A549 (cell line): ENCODE measurements around the gene CIAO2B. TPM values are rescaled to one million over a fixed set of nuclear protein-coding genes. Genes with fewer than 3 reads are reported as not detected.
A peak's percentile ranks its signal among the peaks of the same experiment; 100 is the strongest.

Source experiments
- ATAC-seq, 2 experiments: fragments of 200-7000 bp in 1 of 2; fragments of >200 bp in 1 of 2; cut with Nextera tagmentation in 1 of 2; cut with Tn5 transposase in 1 of 2; 3 replicates each; pipeline versions ENCODE4 v1.8.0 to v1.9.1; 2018 to 2020; ENCODE audit warnings: mild to moderate bottlenecking in 1 of 2, moderate library complexity in 1 of 2
- CTCF ChIA-PET: fragments of 300-600 bp; sonication (Branson Sonifier 250); formaldehyde crosslinking; extraction: SDS; loops from one replicate; lab custom pipeline; 2021; ENCODE audit warnings: antibody characterized with exemption, inconsistent platforms; lab: Yijun Ruan, JAX
- POLR2A ChIA-PET: fragments of 350-600 bp; formaldehyde crosslinking; extraction: SDS; loops from one replicate; lab custom pipeline; 2021; ENCODE audit warnings: antibody characterized with exemption, inconsistent platforms; lab: Yijun Ruan, JAX
- DNase-seq, 2 experiments: peaks; one replicate each; pipeline versions ENCODE4 v3.0.0 to v3.0.0-alpha.2; 2011 to 2016; ENCODE audit warnings: low read depth in 1 of 2, low spot score in 1 of 2
- FAIRE-seq: peaks from 2 replicates; lab custom pipeline; 2011; peaks lifted over from hg19 to GRCh38; lab: Jason Lieb, UNC
- H3K27ac ChIP-seq, 2 experiments: fragments of >200 bp; sonication (Bioruptor Twin); formaldehyde crosslinking; 3 replicates each; pipeline ENCODE4 v1.5.1; 2016 to 2017
- H3K4me1 ChIP-seq: fragments of >200 bp; sonication (Bioruptor Twin); formaldehyde crosslinking; 3 replicates; pipeline ENCODE4 v1.6.1; 2016
- H3K4me2 ChIP-seq: fragments of >200 bp; sonication (Bioruptor Twin); formaldehyde crosslinking; 3 replicates; pipeline ENCODE4 v1.6.1; 2016
- H3K4me3 ChIP-seq: fragments of >200 bp; sonication (Bioruptor Twin); formaldehyde crosslinking; 3 replicates; pipeline ENCODE4 v1.5.1; 2016
- H3K9me3 ChIP-seq: fragments of >200 bp; sonication (Bioruptor Twin); formaldehyde crosslinking; 3 replicates; pipeline ENCODE4 v1.6.1; 2016
- BHLHE40 ChIP-seq: IDR thresholded peaks from 2 replicates; pipeline ENCODE4 v1.6.1; 2012; ENCODE audit warnings: low read depth, low read length, inconsistent platforms
- CBX2 ChIP-seq: fragments of 200-600 bp; sonication (generic); IDR thresholded peaks from 2 replicates; pipeline ENCODE4 v1.6.1; 2016; ENCODE audit warnings: low read depth, mild to moderate bottlenecking, borderline replicate concordance
- CHD4 ChIP-seq: fragments of 200-600 bp; sonication (generic); IDR thresholded peaks from 2 replicates; pipeline ENCODE4 v1.6.1; 2016; ENCODE audit warnings: antibody characterized with exemption, mild to moderate bottlenecking, borderline replicate concordance
- E2F6 ChIP-seq: IDR thresholded peaks from 2 replicates; pipeline ENCODE4 v1.6.1; 2012; ENCODE audit warnings: low read depth, borderline replicate concordance
- EHF ChIP-seq: fragments of 250-450 bp; sonication (Bioruptor Pico); IDR thresholded peaks from 2 replicates; pipeline ENCODE4 v1.5.0; 2020; ENCODE audit warnings: mild to moderate bottlenecking
- EHMT2 ChIP-seq: fragments of 200-600 bp; sonication (generic); IDR thresholded peaks from 2 replicates; pipeline ENCODE4 v1.6.1; 2016; ENCODE audit warnings: antibody characterized with exemption, low read depth, mild to moderate bottlenecking, moderate library complexity
- ESRRA ChIP-seq: fragments of 150-350 bp; IDR thresholded peaks from 2 replicates; pipeline ENCODE4 v1.6.1; 2014; ENCODE audit warnings: mild to moderate bottlenecking, low read length, borderline replicate concordance
- FOXS1 ChIP-seq: fragments of 250-450 bp; sonication (Bioruptor Pico); IDR thresholded peaks from 2 replicates; pipeline ENCODE4 v1.5.0; 2020; ENCODE audit warnings: mild to moderate bottlenecking, moderate library complexity
- GATA3 ChIP-seq: IDR thresholded peaks from 2 replicates; pipeline ENCODE4 v1.6.1; 2012; ENCODE audit warnings: borderline replicate concordance
- HES2 ChIP-seq: fragments of >200 bp; sonication (Bioruptor Twin); formaldehyde crosslinking; IDR thresholded peaks from 2 replicates; pipeline ENCODE4 v1.6.1; 2016
- HOXB13 ChIP-seq: fragments of 250-450 bp; sonication (Bioruptor Pico); IDR thresholded peaks from 2 replicates; pipeline ENCODE4 v1.5.0; 2020; ENCODE audit warnings: low read depth, mild to moderate bottlenecking, moderate library complexity
- NPAS2 ChIP-seq: fragments of 250-450 bp; sonication (Bioruptor Pico); IDR thresholded peaks from 2 replicates; pipeline ENCODE4 v1.8.0; 2022; ENCODE audit warnings: mild to moderate bottlenecking, moderate library complexity, borderline replicate concordance
- NR3C1 ChIP-seq: fragments of >200 bp; sonication (Bioruptor Twin); formaldehyde crosslinking; IDR thresholded peaks from 3 replicates; pipeline ENCODE4 v1.6.1; 2017
- POLR2AphosphoS2 ChIP-seq: conservative IDR thresholded peaks from 2 replicates; pipeline ENCODE4 v1.6.1; 2012; ENCODE audit warnings: low read length, improper control_type of control experiment, inconsistent platforms
- RAD21 ChIP-seq, 2 experiments: fragments of >200 bp in 1 of 2; sonication (Bioruptor Twin) in 1 of 2; formaldehyde crosslinking in 1 of 2; IDR thresholded peaks in 1 of 2; conservative IDR thresholded peaks in 1 of 2; 2 replicates in 1 of 2; 3 replicates in 1 of 2; pipeline ENCODE4 v1.6.1; 2012 to 2018; ENCODE audit warnings: inconsistent platforms in 1 of 2
- RFX5 ChIP-seq: fragments of 450-650 bp; IDR thresholded peaks from 2 replicates; pipeline ENCODE4 v1.7.1; 2014; ENCODE audit warnings: antibody characterized with exemption, mild to moderate bottlenecking, moderate library complexity
- USF2 ChIP-seq: fragments of 450-650 bp; IDR thresholded peaks from 2 replicates; pipeline ENCODE4 v1.6.1; 2014; ENCODE audit warnings: antibody characterized with exemption
- ZC3H11A ChIP-seq: fragments of 450-650 bp; IDR thresholded peaks from 2 replicates; pipeline ENCODE4 v1.6.1; 2014; ENCODE audit warnings: antibody characterized with exemption, mild to moderate bottlenecking
- WGBS: methylation state at CpG from one replicate; pipeline ENCODE4 v1.1.6; 2017; ENCODE audit errors: missing lambda C conversion rate; 5-methylcytosine and 5-hydroxymethylcytosine counted together
- polyA plus RNA-seq, 4 experiments: library from polyadenylated mRNA; depleted of rRNA in 3 of 4; stranded (reverse); fragments of >200 nt; fragmentation: RNase III in 1 of 4; extraction: RNeasy Plus Mini Kit Qiagen cat#74134 plus additional on column Dnase treatment in 1 of 4; gene quantifications; 2 replicates in 3 of 4; 3 replicates in 1 of 4; pipeline ENCODE4 v1.2.3, GENCODE V29; 2011 to 2017
- TF ChIP-seq, protein P1 (sequence below): fragments of 250-450 bp; sonication (Bioruptor Pico); IDR thresholded peaks from 2 replicates; pipeline ENCODE4 v1.5.0; 2021; ENCODE audit warnings: mild to moderate bottlenecking, moderate library complexity, borderline replicate concordance

The CIAO2B gene
- polyA plus RNA-seq, 2 of the 4 experiments (the other 2 are of a cell fraction), result 134 to 140 TPM

DNA sequence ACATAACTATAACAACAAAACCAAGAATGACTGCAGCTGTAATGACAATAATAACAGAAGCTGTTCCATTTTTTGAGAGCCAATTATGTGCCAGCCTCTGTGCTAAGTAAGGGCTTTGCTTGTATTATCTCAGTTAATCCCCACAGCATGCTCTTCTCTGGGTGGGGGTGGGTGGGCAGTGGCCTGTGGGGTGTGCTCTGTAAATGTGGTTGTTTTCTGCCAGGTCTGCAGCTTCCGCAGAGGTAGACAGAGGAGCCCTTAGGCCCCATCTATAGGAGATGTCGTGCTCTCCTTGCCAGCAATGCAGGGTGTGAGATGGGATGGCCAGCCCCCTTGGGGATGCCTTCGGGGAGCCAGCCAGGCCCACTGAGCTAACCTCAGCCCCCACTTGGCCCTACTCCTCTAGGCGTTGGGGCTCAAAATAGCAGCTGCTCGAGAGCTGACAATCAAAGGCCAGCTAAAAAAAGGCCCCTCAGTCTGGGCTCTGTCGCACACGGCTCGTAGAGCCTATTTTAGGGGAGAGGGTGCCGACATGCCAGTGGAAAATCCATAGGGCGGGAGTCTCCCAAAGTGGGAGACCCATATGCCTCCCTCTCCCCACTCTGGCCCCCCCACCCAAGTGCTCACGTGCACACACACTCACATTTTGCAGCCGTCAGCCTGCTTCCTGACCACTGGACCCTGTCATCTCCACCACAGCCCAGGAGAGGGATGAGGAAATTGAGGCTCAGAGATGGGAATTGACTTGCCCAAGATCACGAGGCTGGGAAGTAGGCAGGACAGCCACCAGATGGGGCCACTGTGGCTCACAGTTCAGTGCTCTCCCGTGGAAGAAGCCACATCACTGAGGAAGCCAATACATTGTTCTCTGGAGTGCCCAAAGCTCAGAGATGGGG is 31.3 kb downstream of the CIAO2B start:
- Histone ChIP-seq H3K4me1 (peaks cover 28% of the 10 kb centered on the region), H3K9me3 (no peaks in the 10 kb centered on the region), H3K27ac (no peak overlapping the region), H3K4me2 (no peak overlapping the region), H3K4me3 (no peak overlapping the region)
- DNase-seq, result no peak
- FAIRE-seq, result no peak
- ChIA-PET POLR2A (no interaction called here), CTCF (interaction anchor here (0.6 to 40.8 kb wide), 8 partner anchors 4 to 341 kb away, joined by 3 to 837 read pairs (median 4); partner anchors contain the start of genes CDH16, PDP2 and RRAD)
- 75% methylated on average over 13 of the region's 14 CpGs for WGBS
- no peak for TF ChIP-seq RFX5
- no peak for TF ChIP-seq NPAS2
- TF ChIP-seq E2F6, result no peak
- TF ChIP-seq NR3C1, result no peak
- ATAC-seq, result no peak

DNA sequence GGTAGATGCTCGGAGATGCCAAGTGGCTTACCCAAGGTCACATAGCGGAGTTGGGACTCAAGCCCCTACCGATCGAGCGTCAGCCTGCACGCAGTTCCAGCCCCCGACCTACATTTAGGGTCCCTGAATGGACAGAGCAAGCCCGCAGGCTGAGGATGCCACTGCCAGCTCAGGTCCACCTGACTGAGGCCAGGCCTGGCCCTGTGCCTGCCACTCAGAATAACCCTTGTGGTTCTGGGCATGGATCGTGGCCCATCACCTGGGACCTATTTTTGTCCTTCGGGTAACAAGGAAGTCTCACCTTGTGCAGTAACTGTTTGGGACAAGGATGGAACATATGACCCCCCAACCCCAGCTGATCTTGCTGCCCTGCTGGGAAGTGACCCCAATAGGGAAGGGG is 32.6 kb downstream of the CIAO2B start:
- Histone ChIP-seq H3K4me3 (no peak overlapping the region), H3K4me1 (peaks cover 28% of the 10 kb centered on the region), H3K4me2 (no peak overlapping the region), H3K27ac (peak overlapping the region in 1 of 2 experiments; percentile 79; a peak in 2 of 6 replicates), H3K9me3 (no peaks in the 10 kb centered on the region)
- ChIA-PET CTCF (interaction anchor here (0.6 to 40.8 kb wide), 3 partner anchors 2 to 371 kb away, joined by 3 to 837 read pairs (median 837); partner anchors contain the start of genes CDH16, PDP2 and RRAD), POLR2A (no interaction called here)
- no peak for ATAC-seq
- no peak for FAIRE-seq
- TF ChIP-seq GATA3, result no peak
- TF ChIP-seq HES2, result no peak
- TF ChIP-seq, protein P1, sequence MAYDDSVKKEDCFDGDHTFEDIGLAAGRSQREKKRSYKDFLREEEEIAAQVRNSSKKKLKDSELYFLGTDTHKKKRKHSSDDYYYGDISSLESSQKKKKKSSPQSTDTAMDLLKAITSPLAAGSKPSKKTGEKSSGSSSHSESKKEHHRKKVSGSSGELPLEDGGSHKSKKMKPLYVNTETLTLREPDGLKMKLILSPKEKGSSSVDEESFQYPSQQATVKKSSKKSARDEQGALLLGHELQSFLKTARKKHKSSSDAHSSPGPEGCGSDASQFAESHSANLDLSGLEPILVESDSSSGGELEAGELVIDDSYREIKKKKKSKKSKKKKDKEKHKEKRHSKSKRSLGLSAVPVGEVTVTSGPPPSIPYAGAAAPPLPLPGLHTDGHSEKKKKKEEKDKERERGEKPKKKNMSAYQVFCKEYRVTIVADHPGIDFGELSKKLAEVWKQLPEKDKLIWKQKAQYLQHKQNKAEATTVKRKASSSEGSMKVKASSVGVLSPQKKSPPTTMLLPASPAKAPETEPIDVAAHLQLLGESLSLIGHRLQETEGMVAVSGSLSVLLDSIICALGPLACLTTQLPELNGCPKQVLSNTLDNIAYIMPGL (CRISPR knock-in tag), result no peak
- no peak for TF ChIP-seq NR3C1
- TF ChIP-seq RAD21 (conservative IDR thresholded peaks at IDR 0.05 in 1 of 2, IDR thresholded peaks at IDR 0.05 in 1 of 2), result no peak
- no peak for TF ChIP-seq E2F6
- no peak for TF ChIP-seq EHF (CRISPR knock-in tag)
- no peak for TF ChIP-seq FOXS1 (CRISPR knock-in tag)
- TF ChIP-seq USF2, result no peak
- no peak for TF ChIP-seq CBX2
- TF ChIP-seq HOXB13 (CRISPR knock-in tag), result no peak
- TF ChIP-seq EHMT2, result no peak
- TF ChIP-seq ESRRA, result no peak
- no peak for TF ChIP-seq CHD4
- no peak for TF ChIP-seq BHLHE40
- TF ChIP-seq ZC3H11A, result no peak
- no peak for TF ChIP-seq POLR2AphosphoS2
- WGBS, result 91% methylated on average over 10 of the region's 10 CpGs
- DNase-seq, result no peak
